Articular chondrocyte of knee joint (primary cell): ENCODE measurements around the gene DEFB131A. TPM values are rescaled to one million over a fixed set of nuclear protein-coding genes. Genes with fewer than 3 reads are reported as not detected.

Source experiments
- small RNA-seq: library from RNA; depleted of rRNA; stranded (forward); fragments of <200 nt; gene quantifications from one replicate; pipeline ENCODE3, GENCODE V24; 2012
- total RNA-seq: library from RNA; depleted of rRNA; stranded (reverse); fragments of >200 nt; gene quantifications from 2 replicates; pipeline ENCODE4 v1.2.3, GENCODE V29; 2012

Gene DEFB131A
- not detected in 2 replicates for total RNA-seq

GRCh38 chr4:9444114-9444513 lies at the start of gene DEFB131A:
Gene DEFB131A, plus strand, starts transcription at chr4:9444414. Its CDS starts 120 bp downstream, at chr4:9444534.

Small RNA genes within 50 kb of the gene (small RNA-seq; reads per million reads assigned to genes)
- gene RNA5SP153 = not detected

Other genes starting within 250 kb of the DEFB131A start
- not detected in 2 replicates for gene USP17L10, start 233.8 kb upstream of the DEFB131A start, total RNA-seq
- gene USP17L11, start 229.0 kb upstream of the DEFB131A start, total RNA-seq = not detected in 2 replicates
- gene USP17L12, start 224.3 kb upstream of the DEFB131A start, total RNA-seq = not detected in 2 replicates
- not detected in 2 replicates for gene USP17L13, start 219.5 kb upstream of the DEFB131A start, total RNA-seq
- gene USP17L15, start 210.0 kb upstream of the DEFB131A start, total RNA-seq = not detected in 2 replicates
- gene USP17L17, start 200.5 kb upstream of the DEFB131A start, total RNA-seq = not detected in 2 replicates
- not detected in 2 replicates for gene USP17L18, start 195.8 kb upstream of the DEFB131A start, total RNA-seq
- gene USP17L19, start 191.0 kb upstream of the DEFB131A start, total RNA-seq = not detected in 2 replicates
- not detected in 2 replicates for gene USP17L20, start 186.3 kb upstream of the DEFB131A start, total RNA-seq
- gene USP17L21, start 181.5 kb upstream of the DEFB131A start, total RNA-seq = not detected in 2 replicates
- gene USP17L22, start 176.8 kb upstream of the DEFB131A start, total RNA-seq = not detected in 2 replicates
- gene USP17L24, start 119.2 kb upstream of the DEFB131A start, total RNA-seq = not detected in 2 replicates
- gene USP17L25, start 114.5 kb upstream of the DEFB131A start, total RNA-seq = not detected in 2 replicates
- not detected in 2 replicates for gene USP17L26, start 109.8 kb upstream of the DEFB131A start, total RNA-seq
- not detected in 2 replicates for gene USP17L5, start 105.0 kb upstream of the DEFB131A start, total RNA-seq
- not detected in 2 replicates for gene USP17L27, start 100.3 kb upstream of the DEFB131A start, total RNA-seq
- not detected in 2 replicates for gene USP17L28, start 95.5 kb upstream of the DEFB131A start, total RNA-seq
- gene USP17L29, start 90.8 kb upstream of the DEFB131A start, total RNA-seq = not detected in 2 replicates
- gene USP17L30, start 81.3 kb upstream of the DEFB131A start, total RNA-seq = not detected in 2 replicates